CD8-positive, alpha-beta memory T cell (primary cell): ENCODE results near the gene PHF14. TPM values are rescaled to one million over a fixed set of nuclear protein-coding genes. Genes with fewer than 3 reads are reported as not detected.

Experiments
- CTCF ChIA-PET: fragments of 350-600 bp; sonication (Branson Sonifier 250); formaldehyde crosslinking; loops from one replicate; lab custom pipeline; 2021; ENCODE audit warnings: antibody characterized with exemption; lab: Charles Lee
- POLR2A ChIA-PET: fragments of 350-600 bp; sonication (Branson Sonifier 250); formaldehyde crosslinking; loops from one replicate; lab custom pipeline; 2021; ENCODE audit warnings: antibody characterized with exemption; lab: Charles Lee
- DNase-seq, 5 donors: peaks; one replicate each; pipeline versions ENCODE4 v3.0.0 to v3.0.0-alpha.2; 2020 to 2022; ENCODE audit warnings: mixed read lengths in 1 of 5
- H3K27ac ChIP-seq: one replicate; pipeline ENCODE4 v1.7.0; 2013; ENCODE audit warnings: low read depth, mild to moderate bottlenecking, low read length, moderate library complexity
- H3K27me3 ChIP-seq: 2 replicates; pipeline ENCODE4 v1.7.0; 2013; ENCODE audit warnings: low read length, mild to moderate bottlenecking; ENCODE audit not compliant: insufficient read depth, poor library complexity, severe bottlenecking
- H3K36me3 ChIP-seq: 2 replicates; pipeline ENCODE4 v1.7.0; 2013; ENCODE audit warnings: mild to moderate bottlenecking, low read length, moderate library complexity; ENCODE audit not compliant: insufficient read depth
- H3K4me1 ChIP-seq: 2 replicates; pipeline ENCODE4 v1.7.0; 2013; ENCODE audit warnings: mild to moderate bottlenecking, low read length, moderate library complexity; ENCODE audit not compliant: insufficient read depth
- H3K4me3 ChIP-seq: 2 replicates; pipeline ENCODE4 v1.7.0; 2013; ENCODE audit warnings: mild to moderate bottlenecking, low read length
- H3K9me3 ChIP-seq: 2 replicates; pipeline ENCODE4 v1.7.0; 2013; ENCODE audit warnings: mild to moderate bottlenecking, low read length
- H3K27ac Mint-ChIP-seq, 8 donors: one replicate each; pipeline ENCODE4 v1.8.0; 2020 to 2021; ENCODE audit warnings: mixed read lengths in 8 of 8, mild to moderate bottlenecking in 6 of 8, inconsistent platforms in 3 of 8, moderate library complexity in 3 of 8
- H3K27me3 Mint-ChIP-seq, 2 donors: one replicate each; pipeline ENCODE4 v1.8.0; 2020 to 2021; ENCODE audit warnings: mixed read lengths in 2 of 2, mild to moderate bottlenecking in 1 of 2, moderate library complexity in 1 of 2
- H3K36me3 Mint-ChIP-seq, 3 donors: one replicate each; pipeline ENCODE4 v1.8.0; 2020 to 2021; ENCODE audit warnings: mixed read lengths in 3 of 3, inconsistent platforms in 1 of 3, mild to moderate bottlenecking in 1 of 3
- H3K4me1 Mint-ChIP-seq, 3 donors: one replicate each; pipeline ENCODE4 v1.8.0; 2020 to 2021; ENCODE audit warnings: mixed read lengths in 3 of 3, inconsistent platforms in 1 of 3, mild to moderate bottlenecking in 1 of 3
- H3K4me3 Mint-ChIP-seq, 7 donors: one replicate each; pipeline ENCODE4 v1.8.0; 2020 to 2021; ENCODE audit warnings: mixed read lengths in 7 of 7, mild to moderate bottlenecking in 6 of 7, moderate library complexity in 4 of 7, inconsistent platforms in 2 of 7
- H3K9me3 Mint-ChIP-seq, 5 donors: one replicate each; pipeline ENCODE4 v1.8.0; 2020 to 2022; ENCODE audit warnings: mixed read lengths in 5 of 5, mild to moderate bottlenecking in 3 of 5, moderate library complexity in 2 of 5, inconsistent platforms in 1 of 5
- polyA plus RNA-seq: library from polyadenylated mRNA; unstranded; fragments of 300-500 nt; fragmentation: Illumina TruSeq; gene quantifications from one replicate; pipeline ENCODE4 v1.2.3, GENCODE V29; 2021
- total RNA-seq, 2 experiments: library from RNA; stranded (reverse); gene quantifications; one replicate each; pipeline ENCODE4 v1.2.3, GENCODE V29; 2021

The PHF14 gene
- total and polyA plus RNA-seq, 3 experiments from 2014 or later: 12.7 to 38.7 (median 35.8) TPM

DNA sequence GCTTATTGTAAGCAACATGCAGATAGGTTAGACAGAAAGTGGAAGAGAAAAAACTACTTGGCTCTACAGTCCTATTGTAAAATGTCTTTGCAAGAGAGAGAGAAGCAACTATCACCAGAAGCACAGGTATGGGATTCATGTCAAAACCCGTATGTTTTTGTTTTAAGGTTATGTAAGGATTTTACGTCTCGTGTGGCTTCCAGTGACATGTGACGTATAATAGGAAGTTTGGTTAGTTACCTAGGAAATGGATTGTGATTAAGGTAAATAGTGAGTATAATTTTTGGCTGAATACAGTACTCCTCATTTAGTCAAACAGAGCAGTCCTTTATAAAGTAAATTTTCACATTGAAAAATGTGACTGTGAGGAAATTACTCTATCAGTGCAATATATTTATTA lies 62.0 kb downstream of the PHF14 start:
- Histone ChIP-seq H3K4me3 (no peak overlapping the region), H3K27ac (no peak overlapping the region), H3K27me3 (no peaks in the 10 kb centered on the region), H3K9me3 (no peaks in the 10 kb centered on the region), H3K4me1 (no peaks in the 10 kb centered on the region), H3K36me3 (peaks cover 8% of the 10 kb centered on the region)
- Mint-ChIP-seq H3K27ac (no peak overlapping the region), H3K27me3 (no peaks in the 10 kb centered on the region), H3K36me3 (peaks cover 3 to 55% (median 15%) of the 10 kb centered on the region in 3 donors), H3K9me3 (no peaks in the 10 kb centered on the region), H3K4me3 (no peak overlapping the region), H3K4me1 (peaks cover 0 to 4% (median 0%) of the 10 kb centered on the region in 3 donors)
- ChIA-PET POLR2A (no interaction called here), CTCF (no interaction called here)
- no peak for DNase-seq

DNA sequence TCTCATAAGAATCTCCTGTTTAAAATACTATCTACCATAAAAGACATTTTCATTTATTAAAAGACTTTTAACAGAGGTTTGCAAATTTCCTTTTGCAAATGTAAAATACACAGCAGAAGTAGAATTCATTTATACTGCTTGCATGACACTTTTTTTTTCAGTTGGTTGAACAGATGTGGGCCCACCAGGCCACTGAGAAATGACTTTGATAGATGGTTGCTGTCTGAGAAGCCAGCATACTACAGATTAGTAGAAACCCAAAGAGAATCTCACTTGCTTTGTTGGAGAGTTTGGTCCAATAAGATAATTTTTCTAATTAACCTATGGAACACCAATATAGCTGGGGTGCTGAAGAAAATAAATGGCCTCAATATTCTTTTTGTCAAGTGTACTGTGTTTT lies 66.3 kb downstream of the PHF14 start:
- H3K9me3 ChIP-seq: no peaks in the 10 kb centered on the region
- ChIA-PET CTCF (interaction anchor here (0.7 kb wide), 1 partner anchor 110 kb away, joined by 3 read pairs; no protein-coding TSS in a partner anchor), POLR2A (no interaction called here)
- H3K4me1 ChIP-seq: no peaks in the 10 kb centered on the region
- H3K27me3 ChIP-seq: no peaks in the 10 kb centered on the region
- no peak overlapping the region for H3K4me3 ChIP-seq
- Mint-ChIP-seq H3K27ac (no peak overlapping the region), H3K9me3 (no peaks in the 10 kb centered on the region), H3K4me1 (no peaks in the 10 kb centered on the region), H3K4me3 (no peak overlapping the region), H3K27me3 (no peaks in the 10 kb centered on the region), H3K36me3 (peaks cover 17 to 62% (median 19%) of the 10 kb centered on the region in 3 donors)
- no peak for DNase-seq
- peaks cover 8% of the 10 kb centered on the region for H3K36me3 ChIP-seq
- H3K27ac ChIP-seq: no peak overlapping the region

DNA sequence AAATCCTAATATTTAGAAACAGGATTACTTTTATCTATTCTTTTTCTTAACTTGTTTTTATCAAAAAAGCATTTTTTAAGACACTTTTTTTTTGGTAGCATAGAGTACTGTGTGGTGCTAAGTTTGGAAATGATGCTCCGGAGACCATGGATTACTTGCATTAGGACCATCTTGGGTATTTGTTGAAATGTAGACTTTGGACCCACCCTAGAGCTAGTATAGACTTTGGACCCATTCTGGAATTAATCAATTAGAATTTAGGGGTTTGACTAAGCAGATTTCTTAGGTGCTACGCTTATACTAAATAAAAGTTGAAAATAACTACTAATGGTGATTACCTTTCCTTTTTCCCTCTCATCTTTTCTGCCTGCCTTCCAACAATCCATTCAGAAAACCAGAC lies 80.4 kb downstream of the PHF14 start:
- peaks cover 7 to 55% (median 16%) of the 10 kb centered on the region in 3 donors for H3K36me3 Mint-ChIP-seq
- H3K27ac ChIP-seq: no peak overlapping the region
- POLR2A ChIA-PET: no interaction called here

DNA sequence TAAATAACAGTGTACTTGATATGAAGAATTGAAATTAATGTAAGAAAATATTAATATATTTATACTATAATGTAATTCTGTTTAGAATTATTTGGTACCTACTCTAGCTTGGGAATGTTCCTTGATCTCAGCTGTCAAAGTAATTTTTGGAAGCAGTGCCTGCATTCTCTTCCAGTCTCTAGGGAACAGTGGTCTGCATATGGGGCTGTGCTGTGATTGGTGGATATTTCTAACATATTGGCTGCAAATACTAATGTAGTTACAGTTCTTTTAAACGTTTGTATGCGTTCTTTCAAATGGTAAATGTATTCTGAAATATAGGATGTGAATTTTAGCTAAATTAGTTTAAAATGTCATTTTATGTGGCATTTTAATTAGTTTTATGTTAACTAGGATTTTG lies 87.2 kb downstream of the PHF14 start:
- Mint-ChIP-seq H3K4me1 (no peaks in the 10 kb centered on the region), H3K36me3 (peaks cover 13 to 49% (median 17%) of the 10 kb centered on the region in 3 donors), H3K27ac (no peak overlapping the region), H3K27me3 (no peaks in the 10 kb centered on the region), H3K9me3 (no peaks in the 10 kb centered on the region), H3K4me3 (no peak overlapping the region)
- DNase-seq: no peak
- ChIA-PET CTCF (no interaction called here), POLR2A (no interaction called here)
- Histone ChIP-seq H3K4me1 (no peaks in the 10 kb centered on the region), H3K27ac (no peak overlapping the region), H3K27me3 (no peaks in the 10 kb centered on the region), H3K9me3 (no peaks in the 10 kb centered on the region), H3K36me3 (peaks cover 10% of the 10 kb centered on the region), H3K4me3 (no peak overlapping the region)

More for the DNA sequence above, 80.4 kb downstream of the PHF14 start:
- H3K4me3 Mint-ChIP-seq: no peak overlapping the region
- H3K9me3 ChIP-seq: no peaks in the 10 kb centered on the region
- no peaks in the 10 kb centered on the region for H3K4me1 Mint-ChIP-seq
- no peak for DNase-seq
- no peaks in the 10 kb centered on the region for H3K4me1 ChIP-seq
- peak overlapping the region in 1 of 8 donors; percentile 17 for H3K27ac Mint-ChIP-seq
- no peaks in the 10 kb centered on the region for H3K9me3 Mint-ChIP-seq
- no peak overlapping the region for H3K4me3 ChIP-seq
- H3K27me3 ChIP-seq: no peaks in the 10 kb centered on the region
- CTCF ChIA-PET: no interaction called here
- no peaks in the 10 kb centered on the region for H3K27me3 Mint-ChIP-seq
- H3K36me3 ChIP-seq: no peaks in the 10 kb centered on the region

DNA sequence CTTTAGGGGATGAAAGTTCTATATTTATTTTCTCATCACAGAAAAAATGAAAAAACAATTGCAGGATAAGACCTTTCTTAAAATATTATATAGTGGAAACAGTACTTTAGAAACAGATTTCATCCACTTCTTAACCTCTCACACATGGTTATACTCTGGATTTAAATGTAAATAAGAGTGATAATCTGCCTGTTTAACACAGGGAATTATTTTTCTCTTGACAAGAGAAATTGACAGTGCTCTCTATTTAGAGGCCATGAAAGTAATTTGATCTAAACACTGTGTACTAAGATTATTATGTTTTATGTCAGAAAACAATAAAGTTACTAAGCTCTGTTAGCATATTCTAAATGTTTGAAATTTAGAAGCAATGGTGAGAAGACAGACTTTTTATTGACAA lies 88.4 kb downstream of the PHF14 start:
- Mint-ChIP-seq H3K27me3 (no peaks in the 10 kb centered on the region), H3K36me3 (peaks cover 15 to 53% (median 17%) of the 10 kb centered on the region in 3 donors), H3K9me3 (no peaks in the 10 kb centered on the region), H3K4me1 (no peaks in the 10 kb centered on the region), H3K4me3 (no peak overlapping the region), H3K27ac (peak overlapping the region in 1 of 8 donors; percentile 21)
- ChIA-PET CTCF (no interaction called here), POLR2A (no interaction called here)
- Histone ChIP-seq H3K27ac (no peak overlapping the region), H3K4me3 (no peak overlapping the region), H3K36me3 (peaks cover 10% of the 10 kb centered on the region), H3K27me3 (no peaks in the 10 kb centered on the region), H3K4me1 (no peaks in the 10 kb centered on the region), H3K9me3 (no peaks in the 10 kb centered on the region)
- no peak for DNase-seq

GRCh38 chr7:11069591-11069990 lies 95.9 kb downstream of the PHF14 start:
- POLR2A ChIA-PET: no interaction called here
- peaks cover 16 to 40% (median 22%) of the 10 kb centered on the region in 3 donors for H3K36me3 Mint-ChIP-seq
- peak overlapping the region in 1 of 8 donors; percentile 79 for H3K27ac Mint-ChIP-seq
- peaks cover 3% of the 10 kb centered on the region for H3K36me3 ChIP-seq
- no peak overlapping the region for H3K27ac ChIP-seq
- H3K9me3 Mint-ChIP-seq: no peaks in the 10 kb centered on the region
- CTCF ChIA-PET: no interaction called here
- no peaks in the 10 kb centered on the region for H3K27me3 Mint-ChIP-seq
- H3K9me3 ChIP-seq: no peaks in the 10 kb centered on the region
- no peak for DNase-seq
- no peaks in the 10 kb centered on the region for H3K27me3 ChIP-seq
- H3K4me1 Mint-ChIP-seq: no peaks in the 10 kb centered on the region
- H3K4me3 Mint-ChIP-seq: no peak overlapping the region
- H3K4me1 ChIP-seq: no peaks in the 10 kb centered on the region
- no peak overlapping the region for H3K4me3 ChIP-seq

DNA sequence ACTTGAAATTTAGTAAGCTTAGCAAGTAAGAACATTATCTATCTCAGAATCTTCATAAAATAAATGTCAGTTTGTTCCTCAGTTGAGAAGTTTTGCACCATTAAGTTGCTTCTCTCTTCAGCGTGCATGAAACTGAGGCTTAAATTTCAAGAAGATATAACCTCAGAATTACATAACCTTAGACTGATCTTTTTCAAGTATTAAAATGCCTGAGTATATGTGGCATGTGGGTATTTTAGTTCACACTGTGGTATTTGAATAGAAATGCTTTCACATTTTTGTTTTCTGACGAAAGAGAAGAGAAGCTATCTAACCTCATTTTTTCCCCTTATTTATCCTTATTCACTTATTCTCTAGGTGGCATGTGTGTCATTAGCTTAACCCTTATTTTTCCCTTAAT lies 104.1 kb downstream of the PHF14 start:
- Mint-ChIP-seq H3K27ac (no peak overlapping the region), H3K36me3 (peaks cover 13 to 15% (median 14%) of the 10 kb centered on the region in 3 donors), H3K27me3 (no peaks in the 10 kb centered on the region), H3K9me3 (no peaks in the 10 kb centered on the region), H3K4me1 (no peaks in the 10 kb centered on the region), H3K4me3 (no peak overlapping the region)
- no peaks in the 10 kb centered on the region for H3K4me1 ChIP-seq
- POLR2A ChIA-PET: no interaction called here
- H3K27me3 ChIP-seq: no peaks in the 10 kb centered on the region
- H3K36me3 ChIP-seq: no peaks in the 10 kb centered on the region
- no peak overlapping the region for H3K27ac ChIP-seq
- CTCF ChIA-PET: no interaction called here
- no peak for DNase-seq
- no peak overlapping the region for H3K4me3 ChIP-seq
- no peaks in the 10 kb centered on the region for H3K9me3 ChIP-seq

GRCh38 chr7:11078247-11078834 lies 104.7 kb downstream of the PHF14 start:
- no peak overlapping the region for H3K4me3 Mint-ChIP-seq
- H3K9me3 Mint-ChIP-seq: no peaks in the 10 kb centered on the region
- Histone ChIP-seq H3K4me3 (no peak overlapping the region), H3K27ac (no peak overlapping the region), H3K27me3 (no peaks in the 10 kb centered on the region), H3K4me1 (no peaks in the 10 kb centered on the region), H3K36me3 (no peaks in the 10 kb centered on the region), H3K9me3 (no peaks in the 10 kb centered on the region)
- H3K27ac Mint-ChIP-seq: no peak overlapping the region
- DNase-seq: no peak
- ChIA-PET POLR2A (no interaction called here), CTCF (no interaction called here)
- H3K36me3 Mint-ChIP-seq: peaks cover 13 to 17% (median 17%) of the 10 kb centered on the region in 3 donors
- H3K4me1 Mint-ChIP-seq: no peaks in the 10 kb centered on the region
- no peaks in the 10 kb centered on the region for H3K27me3 Mint-ChIP-seq
